ENCODE data around the gene WDR35.

GRCh38 chr2:19949071-19949470, 40.8 kb downstream of the WDR35 start:
- TF ChIP-seq POLR2A (IDR thresholded peaks at IDR 0.05) (no peak), CTCF (IDR thresholded peaks at IDR 0.05) (no peak)

All from body of pancreas (tissue), 4 donors.